Prostate gland (tissue), 2 donors: ENCODE results near the gene MCMBP.

Experiments
- CTCF ChIP-seq, 4 experiments: fragments of 200-600 bp in 2 of 4; fragments of 450-650 bp in 2 of 4; sonication (generic) in 2 of 4; IDR thresholded peaks; 1 replicate in 3 of 4; 2 replicates in 1 of 4; pipeline ENCODE4 v1.5.1; 2016 to 2019; ENCODE audit warnings: antibody characterized with exemption in 4 of 4, mild to moderate bottlenecking in 2 of 4, moderate library complexity in 2 of 4
- POLR2A ChIP-seq: fragments of 450-650 bp; IDR thresholded peaks from one replicate; pipeline ENCODE4 v1.6.1; 2016; ENCODE audit warnings: antibody characterized with exemption, mild to moderate bottlenecking
- POLR2AphosphoS5 ChIP-seq: sonication (generic); formaldehyde crosslinking; IDR thresholded peaks from one replicate; pipeline ENCODE4 v1.6.1; 2017; ENCODE audit warnings: antibody characterized with exemption

GRCh38 chr10:119781498-119781897 is 91.1 kb downstream of the MCMBP start:
- TF ChIP-seq CTCF (IDR thresholded peaks at IDR 0.05) (no peak), POLR2A (no peak), POLR2AphosphoS5 (no peak)
